ENCODE measurements around the gene OTX2.

The OTX2 gene

DNA sequence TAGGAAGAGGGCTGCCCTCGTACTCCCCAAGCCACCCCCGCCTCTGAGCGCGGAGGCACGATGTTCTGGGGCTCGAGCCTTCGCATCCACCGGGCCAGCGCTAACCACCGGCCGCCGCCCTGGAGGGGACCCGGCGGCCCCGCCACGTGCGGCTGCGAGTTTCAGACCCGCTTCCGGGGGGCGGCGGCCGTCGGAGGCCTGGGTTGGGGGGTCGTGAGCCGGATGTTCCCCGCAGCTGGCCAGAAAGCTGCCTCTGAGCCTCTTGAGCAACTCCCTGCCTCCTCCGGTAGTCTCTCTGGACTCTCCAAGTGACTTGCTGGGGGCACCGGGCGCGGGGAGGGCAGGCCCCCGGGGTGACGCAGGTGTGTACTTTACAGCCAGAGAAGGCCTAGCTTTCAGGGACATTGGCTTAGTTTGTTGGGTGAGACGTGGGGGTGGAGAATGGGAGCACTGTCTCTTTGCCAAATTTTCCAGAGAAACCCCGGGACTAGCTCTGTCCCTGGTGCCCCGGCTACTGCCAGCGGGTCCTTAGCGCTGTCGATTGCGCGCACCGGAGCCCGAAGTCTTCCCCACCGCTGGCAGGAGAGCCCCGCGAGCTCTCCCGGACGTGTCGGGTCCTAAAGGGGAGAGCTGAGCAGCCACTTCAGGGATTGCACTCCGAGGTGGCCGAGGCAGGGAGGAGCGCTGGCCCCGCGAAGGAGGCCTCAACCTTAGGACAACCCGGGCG lies 15.6 kb downstream of the OTX2 start:
- no peak for DNase-seq

GRCh38 chr14:56794088-56794556 lies 16.2 kb downstream of the OTX2 start:
- DNase-seq = no peak

GRCh38 chr14:56789955-56790354 lies 20.3 kb downstream of the OTX2 start:
- DNase-seq = no peak

DNA sequence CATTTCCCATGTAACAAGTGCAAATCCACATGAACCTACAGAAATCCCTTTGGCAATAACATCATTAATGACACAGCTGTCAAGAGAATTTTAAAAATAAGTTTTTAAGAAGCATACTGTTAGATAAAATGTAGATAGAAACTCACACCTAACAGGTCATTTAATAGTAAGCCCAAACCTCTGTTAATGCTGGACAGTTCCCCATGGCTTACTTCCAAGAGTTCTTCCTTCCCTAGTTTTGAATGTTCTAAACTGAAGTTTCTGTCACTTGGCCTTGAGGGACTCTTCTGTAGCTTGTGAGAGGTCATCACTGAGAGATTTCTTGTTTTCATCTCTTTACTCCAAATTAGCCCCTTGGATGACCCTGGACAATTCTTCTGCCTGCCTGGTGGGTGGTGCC lies 22.7 kb downstream of the OTX2 start:
- no peak for DNase-seq

DNA sequence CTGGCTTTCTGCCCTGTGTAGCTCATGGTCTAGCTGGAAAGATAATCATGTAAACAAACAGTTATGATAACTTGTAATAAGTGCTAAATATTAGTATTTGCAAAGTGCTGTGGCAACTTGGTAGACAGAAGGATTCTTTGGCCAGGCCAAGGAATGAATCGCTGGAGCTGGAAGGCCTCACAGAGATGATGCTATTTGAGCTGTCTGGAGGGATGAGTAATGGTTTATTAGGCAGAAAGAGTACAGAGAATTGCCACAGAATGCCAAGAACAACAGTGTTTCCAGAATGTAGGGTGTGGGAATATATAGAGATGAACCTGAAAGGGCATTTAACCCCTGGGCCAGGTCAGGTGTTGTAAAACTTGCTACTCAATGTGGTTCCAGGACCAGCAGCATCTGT lies 27.6 kb downstream of the OTX2 start:
- no peak for DNase-seq

GRCh38 chr14:56774503-56774902 lies 35.8 kb downstream of the OTX2 start:
- no peak for DNase-seq

DNA sequence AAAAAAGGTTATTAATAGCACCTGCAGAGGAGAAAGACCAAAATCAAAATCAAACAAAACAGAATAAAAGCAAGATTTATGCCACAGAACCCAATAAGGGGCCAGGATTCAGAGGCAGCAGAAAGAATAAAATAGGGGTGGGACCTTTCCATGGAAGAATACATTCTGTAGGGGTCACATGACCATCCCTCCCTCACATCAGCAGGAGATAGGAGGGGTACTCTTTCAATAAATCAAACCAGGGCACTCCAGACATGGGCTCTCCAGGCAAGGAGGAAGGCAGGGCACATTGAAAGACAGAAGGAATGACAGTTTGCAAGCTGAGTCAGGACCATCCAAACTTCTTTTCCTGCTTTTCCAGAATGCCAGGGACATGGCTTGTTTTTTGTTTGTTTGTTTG lies 39.8 kb downstream of the OTX2 start:
- DNase-seq = no peak

DNA sequence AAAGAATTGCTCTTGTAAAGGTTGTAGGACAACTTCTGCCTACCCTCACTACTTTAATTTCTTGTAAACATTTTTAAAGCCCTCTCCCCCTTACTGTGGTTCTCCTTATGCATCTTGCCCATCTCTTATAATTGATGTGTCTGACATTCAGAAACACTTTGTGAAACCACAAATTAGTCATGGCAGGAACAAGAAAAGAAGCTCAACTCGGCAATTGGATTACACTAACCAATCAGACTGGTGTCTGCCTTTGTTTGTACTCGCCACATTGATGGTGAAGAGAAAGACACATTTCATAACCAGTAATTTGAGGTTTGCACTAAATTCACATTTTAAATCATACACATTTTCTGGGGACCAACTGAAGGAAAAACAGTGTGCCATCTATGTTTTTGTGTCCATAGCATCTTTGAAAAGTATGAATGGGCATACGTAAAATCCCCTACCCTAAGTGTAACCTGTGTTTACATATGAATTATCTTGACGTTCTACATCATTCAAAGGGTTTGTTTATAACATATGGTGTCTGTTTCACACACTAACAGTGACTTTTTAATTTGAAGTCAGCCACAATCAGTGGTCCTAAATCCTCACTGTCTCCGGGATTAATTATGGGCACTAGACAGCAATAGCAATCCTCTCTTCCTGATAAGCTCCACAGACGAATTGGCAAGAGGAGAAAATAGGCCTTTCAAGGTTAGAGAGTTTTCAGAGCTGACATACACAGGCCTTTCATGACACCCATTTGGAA lies 49.9 kb downstream of the OTX2 start:
- peak; percentile 8 for DNase-seq

GRCh38 chr14:56759633-56760032 lies 50.6 kb downstream of the OTX2 start:
- DNase-seq = peak; percentile 11

- no peak for DNase-seq
Measured at GRCh38 chr14:56759094-56759493, 51.2 kb downstream of the OTX2 start.

- DNase-seq = no peak
Measured at GRCh38 chr14:56754921-56755320, 55.4 kb downstream of the OTX2 start.

DNA sequence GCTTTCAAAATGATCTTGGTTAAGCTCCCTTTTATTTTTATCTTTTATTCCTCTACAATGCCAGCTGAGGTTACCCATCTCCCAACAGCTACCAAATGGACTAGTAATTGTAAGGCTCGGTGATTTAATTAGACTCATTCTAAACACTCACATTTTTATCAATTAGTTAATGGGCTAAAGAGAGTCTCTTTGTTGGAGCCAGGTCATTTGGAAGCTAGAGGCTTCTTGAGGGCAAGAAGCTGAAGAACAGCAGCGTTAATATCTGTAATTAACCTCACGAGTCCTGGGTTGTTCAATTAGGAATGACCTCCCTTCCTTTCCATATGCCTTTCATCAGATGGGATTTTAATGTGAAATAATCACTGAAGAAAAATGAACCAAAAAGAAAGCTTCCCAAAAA lies 56.9 kb downstream of the OTX2 start:
- DNase-seq = no peak

DNA sequence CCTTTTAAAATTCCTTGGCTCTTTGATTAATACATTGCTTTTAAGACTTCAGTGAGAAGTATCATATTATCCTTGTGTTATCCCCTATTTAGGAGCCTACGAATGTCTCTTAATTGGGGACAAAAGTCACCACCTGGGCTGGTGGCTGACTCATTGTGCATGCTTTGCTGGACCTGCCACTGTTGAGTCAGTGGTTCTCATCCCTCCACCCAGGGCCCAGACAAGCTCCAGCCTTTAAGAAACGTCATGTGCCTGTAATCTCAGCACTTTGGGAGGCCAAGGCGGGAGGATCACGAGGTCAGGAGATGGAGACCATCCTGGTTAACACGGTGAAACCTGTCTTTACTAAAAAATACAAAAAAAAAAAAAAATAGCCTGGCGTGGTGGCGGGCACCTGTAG lies 57.9 kb downstream of the OTX2 start:
- DNase-seq = no peak

GRCh38 chr14:56751471-56751870 lies 58.8 kb downstream of the OTX2 start:
- peak; percentile 47 for DNase-seq

All from NCI-H1105 treated with DMSO at 0.1 percent for 48 hours (cell line).